Stomach (tissue), 4 donors: ENCODE results near the gene HGD.

Experiments
- POLR2A ChIP-seq, 4 donors: fragments of 450-650 bp; IDR thresholded peaks; one replicate each; pipeline ENCODE4 v1.6.1; 2016; ENCODE audit warnings: antibody characterized with exemption in 4 of 4, control low read depth in 2 of 4, mild to moderate bottlenecking in 1 of 4, moderate library complexity in 1 of 4
- TF ChIP-seq, protein P1 (sequence below), 7 experiments: fragments of 450-650 bp in 4 of 7; fragments of 200-600 bp in 3 of 7; sonication (generic) in 3 of 7; IDR thresholded peaks; one replicate each; pipeline ENCODE4 v1.5.1; 2016 to 2019; ENCODE audit warnings: antibody characterized with exemption in 7 of 7, control low read depth in 2 of 7, mild to moderate bottlenecking in 1 of 7

- TF ChIP-seq, protein P1, sequence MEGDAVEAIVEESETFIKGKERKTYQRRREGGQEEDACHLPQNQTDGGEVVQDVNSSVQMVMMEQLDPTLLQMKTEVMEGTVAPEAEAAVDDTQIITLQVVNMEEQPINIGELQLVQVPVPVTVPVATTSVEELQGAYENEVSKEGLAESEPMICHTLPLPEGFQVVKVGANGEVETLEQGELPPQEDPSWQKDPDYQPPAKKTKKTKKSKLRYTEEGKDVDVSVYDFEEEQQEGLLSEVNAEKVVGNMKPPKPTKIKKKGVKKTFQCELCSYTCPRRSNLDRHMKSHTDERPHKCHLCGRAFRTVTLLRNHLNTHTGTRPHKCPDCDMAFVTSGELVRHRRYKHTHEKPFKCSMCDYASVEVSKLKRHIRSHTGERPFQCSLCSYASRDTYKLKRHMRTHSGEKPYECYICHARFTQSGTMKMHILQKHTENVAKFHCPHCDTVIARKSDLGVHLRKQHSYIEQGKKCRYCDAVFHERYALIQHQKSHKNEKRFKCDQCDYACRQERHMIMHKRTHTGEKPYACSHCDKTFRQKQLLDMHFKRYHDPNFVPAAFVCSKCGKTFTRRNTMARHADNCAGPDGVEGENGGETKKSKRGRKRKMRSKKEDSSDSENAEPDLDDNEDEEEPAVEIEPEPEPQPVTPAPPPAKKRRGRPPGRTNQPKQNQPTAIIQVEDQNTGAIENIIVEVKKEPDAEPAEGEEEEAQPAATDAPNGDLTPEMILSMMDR (IDR thresholded peaks at IDR 0.05), result no peak
- no peak for TF ChIP-seq POLR2A (IDR thresholded peaks at IDR 0.05)
Observed at GRCh38 chr3:120713262-120713661, 31.2 kb upstream of the HGD start.
